Epidermal melanocyte (primary cell): ENCODE results near the gene RHOB.

ENCODE experiments used
- DNase-seq: peaks from one replicate; pipeline ENCODE4 v3.0.0; 2011; ENCODE audit warnings: low spot score; ENCODE audit not compliant: insufficient read length

RHOB gene

DNA sequence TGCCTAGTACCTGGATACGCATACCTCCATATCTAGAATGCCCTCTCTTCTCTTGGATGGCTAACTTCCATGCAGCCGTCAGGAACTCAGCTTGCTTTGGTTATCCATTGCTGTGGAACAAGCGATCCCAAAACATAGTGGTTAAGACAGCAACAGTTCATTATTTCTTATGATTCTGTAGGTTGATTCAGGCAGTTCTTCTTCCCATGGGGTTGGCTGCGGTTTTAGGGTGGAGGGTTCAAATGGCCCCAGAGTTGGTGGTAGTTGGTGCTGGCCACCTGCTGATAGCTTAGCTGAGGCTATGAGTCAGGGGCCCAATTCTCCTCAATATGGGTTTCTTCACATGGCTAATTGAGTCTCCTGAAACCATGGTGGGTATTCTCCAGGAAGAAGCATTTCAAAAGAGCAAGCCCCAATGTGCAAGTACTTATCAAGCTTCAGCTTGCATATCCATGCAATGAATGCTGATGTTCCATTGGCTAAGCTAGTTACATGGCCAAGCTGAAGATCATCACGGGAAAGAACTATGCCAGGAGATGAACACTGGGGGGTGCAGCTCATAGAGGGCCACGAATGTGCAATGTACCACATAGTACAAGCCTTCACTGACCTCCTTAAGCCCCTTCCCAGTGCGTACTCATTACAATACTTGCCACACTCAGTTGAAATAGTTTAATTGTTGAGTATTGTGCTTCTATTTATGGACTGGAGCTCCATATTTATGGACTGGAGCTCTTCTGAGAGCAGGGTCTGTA, 10.0 kb upstream of the RHOB start:
- no peak for DNase-seq

DNA sequence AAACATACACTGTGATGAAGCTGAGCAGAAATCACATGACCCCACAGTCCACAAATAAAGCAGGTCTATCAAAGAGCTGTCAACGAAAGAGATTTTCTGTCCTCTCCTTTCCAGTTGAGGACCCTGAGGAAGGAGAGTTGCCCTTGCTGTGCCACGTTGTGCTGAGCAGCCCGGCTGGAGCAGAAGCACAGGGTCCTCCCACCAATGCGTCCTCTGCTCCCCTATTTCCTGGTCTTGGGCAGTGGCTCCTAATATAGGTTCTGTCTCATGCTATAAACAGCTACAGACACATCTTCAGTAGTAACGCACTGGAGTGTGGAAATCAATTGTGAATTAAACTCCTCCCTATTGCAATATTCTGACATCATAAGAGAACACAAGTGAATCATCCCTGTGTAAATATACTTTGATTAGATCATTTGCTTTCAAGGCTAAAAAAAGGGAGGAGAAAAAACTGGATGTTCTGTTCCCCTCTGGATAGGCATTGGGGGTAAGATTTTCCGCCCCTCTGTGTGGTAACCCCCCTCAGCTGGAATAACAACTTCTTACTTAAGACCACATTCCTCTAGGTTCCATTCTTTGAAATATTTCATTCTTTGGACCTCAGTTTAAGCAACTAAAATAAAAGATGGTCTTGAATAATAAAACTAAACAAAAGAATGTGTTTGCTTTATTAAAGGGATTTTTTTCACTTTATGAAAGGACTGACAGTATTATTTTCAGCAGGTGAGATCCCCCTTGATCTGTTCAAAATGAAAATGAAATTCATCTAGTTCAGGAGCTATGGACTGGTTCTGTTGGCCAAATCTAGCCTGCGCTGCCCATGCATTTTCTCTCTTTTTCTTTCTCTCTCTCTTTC, 8.3 kb upstream of the RHOB start:
- DNase-seq, result no peak

DNA sequence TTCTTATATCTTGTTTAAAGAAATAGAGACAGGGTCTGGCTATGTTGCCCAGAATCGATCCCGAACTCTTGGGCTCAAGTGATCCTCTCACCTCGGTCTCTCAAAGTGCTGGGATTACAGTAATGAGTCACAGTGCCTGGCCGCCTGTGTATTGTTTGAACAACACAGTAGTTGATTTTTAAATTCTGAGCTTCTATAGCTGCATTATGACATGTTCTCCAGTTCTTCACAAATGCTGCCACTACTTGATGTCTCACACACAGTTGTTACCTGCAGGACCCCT, 7.7 kb upstream of the RHOB start:
- no peak for DNase-seq

DNA sequence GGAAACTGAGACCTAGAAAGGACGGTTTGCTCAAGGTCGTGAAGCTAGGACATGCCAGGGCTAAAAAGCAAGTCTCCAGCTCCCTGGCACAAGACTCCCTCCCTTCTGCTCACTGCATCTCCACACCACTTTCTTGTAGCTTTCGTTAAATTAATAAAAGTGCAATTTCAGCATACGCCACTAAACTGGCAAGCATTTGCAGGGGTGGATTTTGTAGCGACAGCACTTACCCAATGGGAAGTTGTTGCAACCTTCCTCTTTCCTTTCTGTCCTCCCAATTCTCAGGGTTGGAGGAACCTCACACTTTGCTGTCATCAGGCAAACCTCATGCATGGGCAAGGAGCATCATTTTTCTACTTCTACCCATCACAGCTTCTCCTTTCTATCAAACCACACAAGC, 7.4 kb upstream of the RHOB start:
- DNase-seq, result no peak

DNA sequence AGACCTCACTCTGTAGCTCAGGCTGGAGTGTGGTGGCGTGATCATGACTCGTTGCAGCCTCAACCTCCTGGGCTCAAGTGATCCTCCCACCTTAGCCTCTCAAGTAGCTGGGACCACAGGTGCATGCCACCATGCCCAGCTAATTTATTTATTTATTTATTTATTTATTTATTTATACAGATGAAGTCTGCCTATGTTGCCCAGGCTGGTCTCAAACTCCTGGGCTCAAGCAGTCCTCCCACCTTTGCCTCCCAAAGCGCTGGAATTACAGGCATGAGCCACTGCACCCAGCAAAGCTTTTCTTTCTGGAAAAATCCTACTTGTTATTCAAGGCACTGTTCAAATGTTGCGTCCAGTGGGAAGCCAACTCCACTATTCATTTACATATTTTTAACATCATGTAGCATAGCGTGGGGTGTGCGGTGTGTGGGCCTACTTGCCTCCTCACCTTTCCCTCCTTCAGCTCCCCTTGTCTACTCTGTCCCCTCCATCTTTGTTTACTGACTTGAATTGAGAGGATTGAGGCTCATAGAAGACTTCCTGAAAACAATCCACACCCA, 6.8 kb upstream of the RHOB start:
- DNase-seq, result no peak

DNA sequence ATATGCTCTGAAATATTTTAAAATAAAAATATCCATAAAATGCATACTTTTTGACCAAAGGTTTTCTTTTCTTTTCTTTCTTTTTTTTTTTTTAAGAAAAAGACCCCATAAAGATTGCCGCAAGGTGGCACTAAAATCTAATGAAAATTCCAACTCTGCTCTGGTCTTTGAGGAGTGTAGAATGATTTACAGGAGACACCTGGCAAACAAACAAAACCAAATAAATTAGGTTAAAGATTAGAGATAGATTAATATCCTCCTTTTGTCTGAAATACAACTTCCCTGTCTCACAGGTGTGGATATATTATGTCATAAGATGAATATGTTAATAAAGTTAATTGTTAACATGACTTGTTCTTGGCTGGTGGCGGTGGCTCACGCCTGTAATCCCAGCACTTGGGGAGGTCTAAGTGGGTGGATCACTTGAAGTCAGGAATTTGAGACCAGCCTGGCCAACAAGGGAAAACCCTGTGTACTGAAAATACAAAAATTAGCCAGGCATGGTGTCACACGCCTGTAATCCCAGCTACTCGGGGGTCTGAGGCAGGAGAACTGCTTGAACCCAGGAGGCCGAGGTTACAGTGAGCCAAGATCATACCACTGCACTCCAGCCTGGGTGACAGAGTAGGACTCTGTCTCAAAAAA, 3.5 kb upstream of the RHOB start:
- no peak for DNase-seq

DNA sequence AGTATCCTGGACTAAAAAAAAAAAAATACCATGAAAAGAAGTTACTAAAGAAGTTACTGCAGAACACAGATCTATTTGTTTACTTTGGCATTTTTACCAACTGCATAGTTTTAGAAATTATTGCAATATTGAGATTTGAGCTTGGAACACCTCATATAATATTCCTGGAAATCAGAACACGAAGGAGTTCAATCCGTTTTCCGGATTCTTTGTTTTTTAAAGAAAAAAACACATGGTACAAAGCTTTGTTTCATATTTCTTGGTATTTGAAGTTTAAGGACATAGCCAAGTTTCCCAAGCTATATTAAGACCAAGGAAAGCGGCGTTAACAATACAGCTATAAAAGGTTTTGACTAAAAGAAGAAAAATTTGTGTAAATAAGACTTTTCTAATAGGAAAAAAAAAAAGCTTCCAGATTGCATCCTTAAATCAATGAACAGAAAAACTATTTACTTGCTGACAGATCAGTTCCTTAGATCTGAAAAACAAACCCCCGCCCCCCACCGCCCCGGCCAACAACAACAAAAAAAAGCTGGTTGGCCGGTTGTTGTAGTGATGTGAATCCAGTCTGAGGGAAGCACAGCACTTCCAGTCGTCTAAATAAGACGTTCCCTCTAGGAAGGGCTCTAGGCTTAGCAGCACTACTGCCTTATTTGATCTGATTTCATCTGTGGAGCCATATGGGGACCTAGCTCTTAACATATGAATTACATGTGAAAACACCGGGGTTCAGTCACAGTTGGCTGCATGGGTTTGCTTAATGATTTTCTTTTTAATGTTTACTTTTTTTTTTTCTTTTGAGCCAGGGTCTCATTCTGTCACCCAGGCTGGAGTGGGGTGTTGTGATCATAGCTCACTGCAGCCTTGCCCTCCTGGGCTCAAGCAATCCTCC, 2.5 kb upstream of the RHOB start:
- no peak for DNase-seq

DNA sequence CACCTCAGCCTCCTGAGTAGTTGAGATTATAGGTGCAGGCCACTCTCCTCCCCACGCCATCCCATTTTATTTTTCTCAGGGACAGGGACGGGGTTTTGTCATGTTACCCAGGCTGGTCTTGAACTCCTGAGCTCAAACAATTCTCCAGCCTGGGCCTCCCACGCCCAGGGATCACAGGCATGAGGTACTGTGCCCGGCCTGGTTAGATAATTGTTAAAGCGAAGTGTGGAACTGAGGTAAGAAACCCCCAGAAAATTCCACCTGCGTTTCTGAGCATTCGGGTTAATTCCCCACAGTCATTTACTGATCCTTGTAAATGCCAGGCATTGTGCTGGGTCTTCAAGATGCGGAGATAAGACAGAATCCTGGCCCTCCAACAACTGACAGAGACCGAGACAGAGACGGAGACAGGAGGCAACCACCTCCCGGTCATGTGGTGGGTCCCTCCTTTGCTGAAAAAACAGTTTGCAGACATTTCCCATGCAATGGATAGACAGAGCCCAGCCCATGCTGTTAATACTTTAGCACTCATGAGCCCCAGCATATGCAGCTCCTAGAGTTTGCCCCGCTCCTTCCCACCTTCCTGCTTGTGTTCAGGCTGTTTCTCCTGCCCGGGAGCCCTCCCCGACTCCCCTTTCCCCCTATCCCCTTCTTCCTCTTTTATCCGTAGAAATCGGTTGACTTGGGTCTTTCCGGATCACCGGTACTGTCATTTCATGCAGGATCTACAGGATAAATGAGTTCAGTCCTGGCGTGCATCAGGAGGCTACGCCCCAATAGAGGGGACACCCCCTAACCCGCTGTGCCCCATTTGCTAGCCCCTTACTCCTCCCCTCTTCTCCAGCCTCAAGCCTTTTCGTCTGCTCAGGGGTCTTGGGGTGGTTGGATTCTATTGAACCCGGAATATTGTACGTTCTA, 1.6 kb upstream of the RHOB start:
- no peak for DNase-seq

DNA sequence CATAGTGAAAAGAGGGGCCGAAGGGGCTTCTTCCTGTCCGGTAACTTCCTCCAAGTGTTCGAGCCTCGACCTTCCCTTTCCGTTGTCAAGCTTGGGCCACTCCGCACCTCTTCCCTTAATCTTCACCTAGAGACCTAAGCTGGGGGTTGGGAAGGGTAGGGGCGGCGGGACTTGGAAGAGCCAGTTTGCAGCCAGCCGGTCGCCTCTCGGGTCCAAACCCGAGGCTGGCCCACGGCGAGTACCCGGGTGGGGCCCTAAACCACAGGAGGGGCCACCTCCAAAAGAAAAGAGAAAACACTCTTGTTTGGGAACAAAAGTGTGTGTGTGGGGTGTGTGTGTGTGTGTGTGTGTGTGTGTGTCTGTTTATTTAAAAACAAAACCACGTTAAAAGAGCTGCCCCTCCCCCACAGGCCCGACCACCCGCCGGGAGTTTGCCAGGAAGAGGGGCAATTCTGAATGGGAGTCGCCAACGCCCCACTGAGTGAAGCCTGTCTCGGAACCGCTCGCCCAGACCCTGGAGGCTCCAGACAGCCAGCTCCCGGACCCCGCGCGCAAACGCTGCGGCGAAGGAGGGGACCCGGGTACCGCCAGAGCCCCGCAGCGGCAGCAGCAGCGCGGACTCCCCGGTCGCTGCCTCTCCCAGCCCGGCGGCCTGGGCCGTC, 488 bp upstream of the RHOB start:
- DNase-seq, result no peak

DNA sequence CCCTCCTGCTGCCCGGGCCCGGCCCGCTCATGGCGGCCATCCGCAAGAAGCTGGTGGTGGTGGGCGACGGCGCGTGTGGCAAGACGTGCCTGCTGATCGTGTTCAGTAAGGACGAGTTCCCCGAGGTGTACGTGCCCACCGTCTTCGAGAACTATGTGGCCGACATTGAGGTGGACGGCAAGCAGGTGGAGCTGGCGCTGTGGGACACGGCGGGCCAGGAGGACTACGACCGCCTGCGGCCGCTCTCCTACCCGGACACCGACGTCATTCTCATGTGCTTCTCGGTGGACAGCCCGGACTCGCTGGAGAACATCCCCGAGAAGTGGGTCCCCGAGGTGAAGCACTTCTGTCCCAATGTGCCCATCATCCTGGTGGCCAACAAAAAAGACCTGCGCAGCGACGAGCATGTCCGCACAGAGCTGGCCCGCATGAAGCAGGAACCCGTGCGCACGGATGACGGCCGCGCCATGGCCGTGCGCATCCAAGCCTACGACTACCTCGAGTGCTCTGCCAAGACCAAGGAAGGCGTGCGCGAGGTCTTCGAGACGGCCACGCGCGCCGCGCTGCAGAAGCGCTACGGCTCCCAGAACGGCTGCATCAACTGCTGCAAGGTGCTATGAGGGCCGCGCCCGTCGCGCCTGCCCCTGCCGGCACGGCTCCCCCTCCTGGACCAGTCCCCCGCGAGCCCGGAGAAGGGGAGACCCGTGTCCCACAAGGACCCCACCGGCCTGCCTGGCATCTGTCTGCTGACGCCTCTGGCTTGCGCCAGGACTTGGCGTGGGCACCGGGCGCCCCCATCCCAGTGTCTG, 767 bp downstream of the RHOB start:
- DNase-seq, result no peak

DNA sequence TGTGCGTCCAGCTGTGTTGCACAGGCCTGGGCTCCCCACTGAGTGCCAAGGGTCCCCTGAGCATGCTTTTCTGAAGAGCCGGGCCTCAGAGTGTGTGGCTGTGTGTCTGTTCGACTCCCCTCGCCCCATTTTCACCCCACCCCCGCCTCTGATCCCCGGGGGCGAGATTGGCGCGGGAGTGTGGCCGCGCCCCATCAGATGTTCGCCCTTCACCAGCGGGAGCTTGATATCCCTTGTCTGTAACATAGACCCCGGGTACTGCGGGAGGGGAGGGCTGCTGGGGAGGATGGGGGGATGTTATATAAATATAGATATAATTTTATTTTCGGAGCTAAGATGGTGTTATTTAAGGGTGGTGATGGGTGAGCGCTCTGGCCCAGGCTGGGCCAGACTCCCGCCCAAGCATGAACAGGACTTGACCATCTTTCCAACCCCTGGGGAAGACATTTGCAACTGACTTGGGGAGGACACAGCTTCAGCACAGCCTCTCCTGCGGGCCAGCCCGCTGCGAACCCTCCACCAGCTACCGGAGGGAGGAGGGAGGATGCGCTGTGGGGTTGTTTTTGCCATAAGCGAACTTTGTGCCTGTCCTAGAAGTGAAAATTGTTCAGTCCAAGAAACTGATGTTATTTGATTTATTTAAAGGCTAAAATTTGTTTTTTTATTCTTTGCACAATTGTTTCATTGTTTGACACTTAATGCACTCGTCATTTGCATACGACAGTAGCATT, 1.5 kb downstream of the RHOB start:
- no peak for DNase-seq

DNA sequence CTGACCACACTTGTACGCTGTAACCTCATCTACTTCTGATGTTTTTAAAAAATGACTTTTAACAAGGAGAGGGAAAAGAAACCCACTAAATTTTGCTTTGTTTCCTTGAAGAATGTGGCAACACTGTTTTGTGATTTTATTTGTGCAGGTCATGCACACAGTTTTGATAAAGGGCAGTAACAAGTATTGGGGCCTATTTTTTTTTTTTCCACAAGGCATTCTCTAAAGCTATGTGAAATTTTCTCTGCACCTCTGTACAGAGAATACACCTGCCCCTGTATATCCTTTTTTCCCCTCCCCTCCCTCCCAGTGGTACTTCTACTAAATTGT, 2.1 kb downstream of the RHOB start:
- no peak for DNase-seq

DNA sequence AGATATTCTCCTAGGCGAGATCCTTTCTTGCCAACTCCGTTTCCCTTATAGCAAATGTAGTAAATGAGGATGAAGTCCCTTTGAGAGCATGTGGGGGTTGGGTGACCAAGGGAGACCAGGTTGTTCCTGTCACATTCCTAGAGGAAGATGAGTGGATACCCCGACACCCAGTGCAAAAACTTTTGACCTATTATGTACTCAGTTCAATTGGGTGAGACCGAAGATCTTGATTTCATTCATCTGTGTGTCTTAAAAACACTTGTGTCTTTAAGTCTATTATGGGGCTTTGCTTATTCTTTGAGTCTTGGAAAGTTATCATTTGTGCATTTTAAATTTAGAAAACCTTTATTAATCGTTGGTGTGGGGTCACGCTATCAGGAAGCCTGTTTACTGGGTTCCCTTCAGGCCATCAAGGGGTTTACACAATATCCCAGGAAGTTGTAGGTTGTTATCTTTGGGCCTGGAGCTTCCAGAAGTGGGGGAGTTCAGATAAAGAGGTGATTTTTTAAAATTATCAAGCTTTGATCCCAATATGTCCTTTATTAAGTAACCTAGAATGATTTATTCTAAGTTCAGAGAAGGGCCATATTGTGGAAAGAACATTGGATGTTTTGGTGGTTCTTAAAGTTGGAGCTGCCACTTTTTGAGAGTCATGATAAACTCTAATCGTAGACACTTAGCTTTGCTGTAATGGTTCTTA, 2.8 kb downstream of the RHOB start:
- DNase-seq, result no peak

DNA sequence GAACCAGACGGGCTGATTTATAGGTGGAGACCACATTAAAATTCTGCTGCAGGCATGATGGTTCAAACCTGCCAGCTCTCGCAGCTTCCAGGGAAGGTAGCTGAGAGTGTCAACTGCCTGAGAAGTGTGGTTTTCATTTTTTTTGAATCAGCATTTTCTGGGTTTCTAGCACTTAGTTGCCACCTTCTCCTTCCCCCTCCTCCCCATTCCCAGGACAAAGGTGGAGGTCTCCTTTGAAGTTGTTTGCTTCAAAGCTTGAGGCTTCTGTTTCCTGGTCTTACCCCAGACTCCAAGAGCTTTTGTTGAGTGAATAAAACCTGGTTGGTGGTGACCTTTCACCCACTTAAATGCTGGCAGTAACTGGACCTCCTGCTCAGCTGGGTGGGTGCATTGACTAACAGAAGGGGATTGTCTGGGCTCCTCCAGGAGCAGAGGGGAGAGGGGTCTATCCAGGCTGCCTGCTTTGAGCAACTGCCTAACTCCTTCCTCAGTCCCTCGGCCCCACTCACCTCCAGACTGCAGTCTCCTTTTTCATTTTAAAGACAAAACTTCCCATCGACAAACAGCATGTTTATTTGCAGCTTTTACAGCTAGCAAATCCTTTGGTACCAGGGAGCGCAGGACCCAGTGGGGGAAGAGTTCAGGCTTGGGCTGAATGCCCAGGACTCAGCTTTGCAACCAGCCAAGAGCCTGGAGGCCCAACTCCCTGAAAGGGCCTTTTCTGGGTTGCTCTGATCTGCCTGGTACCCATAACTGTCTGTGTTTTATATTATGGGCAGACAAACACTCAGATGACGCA, 3.5 kb downstream of the RHOB start:
- DNase-seq, result peak; percentile 94

DNA sequence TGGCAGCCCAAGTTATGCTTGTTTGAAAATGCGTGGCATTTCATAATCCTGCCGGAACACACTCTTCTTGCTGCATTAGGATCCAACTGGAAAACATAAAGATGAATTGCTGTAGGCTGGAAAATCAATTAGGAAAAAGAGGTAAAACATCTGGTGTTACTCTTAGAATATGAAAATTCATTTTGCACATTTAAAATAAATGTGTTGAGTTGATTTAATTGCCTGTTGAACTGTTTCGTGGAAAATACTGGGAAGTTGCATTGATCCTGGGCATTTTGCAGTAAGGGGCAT, 4.1 kb downstream of the RHOB start:
- no peak for DNase-seq

DNA sequence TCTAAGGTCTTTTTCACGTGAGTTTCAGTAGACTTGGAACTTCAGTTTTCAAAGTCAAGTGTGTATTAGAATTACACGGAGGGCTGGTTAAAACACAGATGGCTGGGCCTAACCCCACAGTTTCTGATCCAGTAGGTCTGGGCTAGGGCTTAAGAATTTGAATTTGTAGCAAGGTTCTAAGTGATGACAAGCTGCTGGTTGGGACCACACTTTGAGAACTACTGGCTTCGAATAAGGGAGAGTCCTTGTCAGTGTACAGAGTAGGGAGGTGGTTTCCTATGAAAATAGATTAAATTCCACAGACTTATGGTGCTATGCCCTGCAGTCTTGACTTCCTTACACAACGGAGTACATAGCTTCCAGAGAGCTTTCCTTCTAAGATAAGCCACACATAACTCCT, 4.5 kb downstream of the RHOB start:
- no peak for DNase-seq
